NCI-H2107 treated with DMSO at 0.1 percent for 48 hours (cell line): ENCODE measurements around the gene C11orf87.

ENCODE experiments used
- DNase-seq: peaks from one replicate; lab custom pipeline; 2025; ENCODE audit not compliant: unreplicated experiment; lab: John Stamatoyannopoulos, UW

Gene C11orf87

DNA sequence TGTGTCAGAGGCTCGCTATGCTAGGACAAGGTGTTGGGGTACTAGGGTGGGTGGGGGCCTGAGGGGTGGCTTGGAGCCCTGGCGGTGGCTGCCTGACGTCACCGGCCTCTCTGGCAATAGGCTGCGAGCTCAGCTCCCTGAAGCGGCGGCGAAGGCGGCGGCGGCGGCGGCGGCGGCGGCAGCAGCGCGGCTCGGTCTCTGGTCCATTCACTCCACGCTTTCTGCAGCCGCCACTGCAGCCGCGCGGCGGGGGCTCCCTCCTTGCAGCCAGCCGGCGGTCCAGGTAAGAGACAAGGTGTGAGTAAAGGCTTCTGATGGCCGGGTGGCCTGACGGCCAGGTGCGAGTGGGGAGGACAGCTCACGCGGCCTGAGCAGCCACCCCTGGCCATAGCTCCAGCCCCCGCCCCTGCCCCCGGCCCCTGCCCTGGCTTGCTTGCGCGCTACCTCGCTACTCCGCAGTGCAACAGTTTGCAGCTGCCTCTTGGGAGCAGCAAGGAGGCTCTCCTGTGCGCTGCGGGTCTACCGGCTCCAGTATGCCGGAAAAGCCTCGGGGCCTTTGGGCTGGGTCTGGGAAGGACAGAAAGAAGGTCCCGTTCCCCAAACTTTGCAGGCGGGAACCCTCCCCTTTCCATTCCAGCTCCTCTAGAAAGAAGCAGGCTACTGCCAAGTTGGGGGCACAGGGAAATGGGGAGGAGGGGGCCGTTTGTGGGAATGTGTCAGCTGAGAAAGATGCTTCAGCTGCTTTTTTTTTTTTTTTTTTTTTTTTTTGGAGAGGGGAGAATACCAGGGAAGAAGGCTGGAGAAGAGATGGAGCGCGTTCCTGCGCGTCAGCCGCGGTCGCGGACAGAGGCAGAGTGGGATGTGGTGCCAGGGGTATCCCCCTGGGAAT lies at the start of gene C11orf87:
TSS of gene C11orf87 (plus strand) at position 210 of the 889 bp plus-strand sequence. CDS start 1,444 bp downstream, outside the sequence.
- no peak for DNase-seq

DNA sequence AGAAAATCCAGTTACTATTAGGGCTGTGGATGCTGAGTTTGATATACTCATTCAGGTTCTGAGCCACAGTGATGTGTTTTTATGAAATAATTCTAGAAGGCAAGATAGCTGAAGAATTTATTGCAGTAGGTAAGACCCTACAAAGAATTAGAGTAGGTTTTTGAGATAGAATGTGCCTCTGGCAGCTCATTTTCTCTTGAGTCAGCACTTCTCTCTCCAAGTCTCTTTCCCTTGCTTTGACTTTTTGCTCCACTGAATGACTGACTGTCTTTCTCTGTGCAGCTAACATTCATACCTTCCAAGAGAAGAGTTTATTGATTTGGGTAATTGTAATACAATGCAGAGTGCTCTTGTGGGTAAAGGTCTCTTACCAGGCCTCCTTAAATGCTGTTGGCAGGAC lies 48.0 kb upstream of the C11orf87 start:
- no peak for DNase-seq

DNA sequence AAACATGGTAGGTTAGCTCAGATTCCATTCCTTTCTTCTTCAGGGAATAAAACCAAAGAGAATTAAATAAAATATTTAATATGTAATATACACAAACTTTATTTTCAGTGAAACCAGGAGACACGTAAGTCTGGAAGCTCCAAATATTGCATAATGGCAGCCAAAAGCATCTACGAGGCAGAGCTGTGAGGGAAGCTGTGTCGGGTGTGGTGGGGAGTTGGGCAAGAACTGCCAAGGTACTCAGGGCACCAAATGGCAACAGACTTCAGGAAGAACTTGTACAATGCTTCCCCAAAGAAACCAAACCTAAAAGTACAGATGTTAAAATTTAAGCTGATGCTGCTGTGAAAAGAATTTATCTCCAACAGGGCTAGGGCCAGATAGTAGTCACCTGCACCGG lies 47.5 kb upstream of the C11orf87 start:
- no peak for DNase-seq

DNA sequence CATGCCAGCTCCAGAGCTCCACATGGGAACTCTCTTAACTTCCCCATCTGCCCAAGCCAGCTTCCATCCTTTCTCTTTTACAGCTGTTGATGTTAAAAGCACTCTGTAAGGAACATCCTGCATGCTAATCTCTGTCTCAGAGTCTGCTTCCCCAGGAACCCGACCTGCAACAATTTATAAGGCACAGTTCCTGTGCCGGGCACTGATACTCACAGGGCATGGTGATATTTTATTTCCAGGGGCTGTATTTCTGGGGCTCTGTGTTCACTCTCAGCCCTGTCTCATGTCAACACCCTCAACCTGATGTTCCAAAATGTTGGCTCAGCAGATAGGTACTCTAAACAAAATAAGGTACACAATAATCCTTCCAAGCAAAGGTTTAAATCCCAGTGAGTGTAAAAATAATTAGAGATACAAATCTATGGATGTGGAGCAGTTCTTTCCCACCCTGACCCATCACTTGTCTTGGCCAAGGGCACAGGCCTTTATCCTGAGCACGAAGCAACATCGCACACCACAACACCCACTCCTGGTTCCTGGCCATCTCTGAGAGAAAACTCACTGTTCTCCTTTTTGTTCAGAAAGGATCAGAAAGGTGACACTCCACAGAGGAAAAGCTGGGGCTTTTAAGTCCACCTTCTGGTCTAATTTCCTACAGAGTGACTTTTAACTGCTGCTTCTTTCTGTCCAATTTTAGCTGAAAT lies 44.8 kb upstream of the C11orf87 start:
- no peak for DNase-seq

DNA sequence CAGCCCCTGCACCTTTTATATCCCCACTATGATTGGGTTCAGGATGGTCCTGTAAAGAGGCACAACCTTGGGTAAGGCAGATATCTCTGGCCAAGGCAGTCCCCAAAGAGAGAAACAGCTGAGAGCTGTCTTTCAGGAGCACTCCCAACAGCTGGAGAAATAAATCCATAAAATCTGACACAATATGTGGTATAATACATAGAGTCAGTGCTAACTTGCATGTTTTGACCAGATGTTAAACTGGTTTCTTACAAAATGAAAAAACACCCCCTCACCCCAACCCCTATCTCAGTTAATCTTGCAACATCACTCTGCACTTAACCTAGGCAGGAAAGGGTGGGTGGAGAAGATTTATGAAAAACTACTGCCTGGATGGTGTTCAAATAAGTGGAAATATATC lies 44.0 kb upstream of the C11orf87 start:
- no peak for DNase-seq

DNA sequence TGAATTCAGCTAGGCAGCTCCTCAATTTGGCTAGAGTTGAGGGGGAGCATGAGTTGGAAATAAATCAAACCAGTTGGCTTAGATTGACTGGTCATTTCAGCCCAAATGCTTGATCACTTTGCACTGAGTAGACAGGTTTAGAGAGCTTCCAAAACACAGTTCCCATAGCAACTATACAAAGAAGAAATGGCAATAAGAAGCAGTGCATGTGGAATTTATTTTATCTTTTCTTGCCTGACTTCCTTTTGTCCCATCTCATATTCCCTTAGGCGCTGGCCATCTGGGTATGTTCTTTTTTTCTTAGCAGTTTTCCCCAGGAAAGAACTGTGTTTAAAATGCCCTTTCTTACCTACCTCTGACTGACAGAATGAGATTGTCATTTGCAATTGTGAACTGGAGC lies 38.7 kb upstream of the C11orf87 start:
- DNase-seq, result no peak

DNA sequence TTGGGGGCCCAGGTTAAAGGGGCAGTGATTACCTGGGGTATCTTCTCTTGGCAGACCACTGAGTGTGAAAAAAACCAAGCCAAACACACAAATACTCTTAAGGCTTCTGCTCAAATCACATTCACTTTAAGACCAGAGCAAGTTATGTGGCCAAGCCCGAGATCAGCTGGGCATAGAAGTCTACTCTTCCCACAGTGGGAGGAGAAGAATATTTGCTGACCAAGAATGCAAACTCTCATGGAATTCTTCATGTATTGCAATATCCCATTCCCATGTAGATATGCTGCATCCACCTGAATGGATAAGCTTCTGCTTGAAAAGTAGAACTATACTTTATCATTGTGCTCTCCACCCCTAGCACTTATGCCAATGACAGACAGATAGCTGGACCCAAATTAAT lies 37.1 kb upstream of the C11orf87 start:
- no peak for DNase-seq

DNA sequence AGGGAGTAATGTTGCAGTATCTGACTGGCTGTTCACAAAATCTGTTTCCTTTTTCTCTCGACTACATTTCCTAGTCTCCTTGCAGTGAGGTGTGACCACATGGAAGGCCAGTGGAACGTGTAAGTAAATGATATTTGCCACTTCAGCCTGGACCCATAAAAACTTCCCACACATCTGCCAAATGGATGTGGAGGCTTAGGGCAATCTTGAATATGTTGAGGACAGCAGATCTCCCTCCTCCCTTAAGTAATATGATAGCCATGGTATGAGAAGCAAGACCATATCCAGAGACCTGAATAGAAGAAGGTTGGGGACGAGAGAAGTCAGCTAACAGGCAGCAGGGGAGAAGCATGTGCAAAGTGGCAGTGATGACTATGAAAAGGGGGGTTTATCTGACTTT lies 33.0 kb upstream of the C11orf87 start:
- no peak for DNase-seq

DNA sequence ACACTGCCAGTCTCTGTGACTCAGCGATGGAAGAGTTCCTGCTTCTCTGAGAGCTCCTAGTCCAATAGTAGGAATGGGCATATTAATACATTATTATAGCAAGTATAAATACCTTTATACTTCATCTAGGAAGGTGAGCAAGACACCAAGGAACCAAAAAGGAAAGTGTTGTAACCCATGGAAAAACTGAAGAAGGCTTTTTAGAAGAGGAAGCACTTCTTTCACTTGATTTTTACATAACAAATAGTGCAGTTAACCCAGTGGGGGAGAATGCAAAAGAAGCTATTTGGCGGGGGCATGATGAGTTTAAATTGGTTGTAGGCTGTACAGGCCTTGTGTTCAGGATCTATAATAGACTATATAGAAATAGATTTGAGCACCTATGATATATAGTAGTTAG lies 31.2 kb upstream of the C11orf87 start:
- no peak for DNase-seq

DNA sequence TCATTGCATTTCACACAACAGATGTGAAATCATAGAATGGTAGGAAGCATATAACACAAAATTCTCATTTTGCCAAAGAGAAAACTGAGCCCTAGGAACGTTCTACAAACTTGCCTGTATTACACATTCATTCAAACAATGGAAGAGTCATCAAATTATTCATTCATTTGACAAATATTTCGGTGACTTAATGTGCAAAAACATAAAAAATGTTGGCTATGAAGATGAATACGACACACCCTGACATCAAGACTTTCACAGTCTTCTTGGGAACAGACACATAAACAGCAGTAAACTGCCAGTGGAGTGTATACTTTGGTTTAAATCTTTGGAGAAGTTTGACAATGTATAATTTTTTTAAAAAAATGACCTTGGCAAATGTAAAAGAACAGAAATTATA lies 20.4 kb upstream of the C11orf87 start:
- no peak for DNase-seq

DNA sequence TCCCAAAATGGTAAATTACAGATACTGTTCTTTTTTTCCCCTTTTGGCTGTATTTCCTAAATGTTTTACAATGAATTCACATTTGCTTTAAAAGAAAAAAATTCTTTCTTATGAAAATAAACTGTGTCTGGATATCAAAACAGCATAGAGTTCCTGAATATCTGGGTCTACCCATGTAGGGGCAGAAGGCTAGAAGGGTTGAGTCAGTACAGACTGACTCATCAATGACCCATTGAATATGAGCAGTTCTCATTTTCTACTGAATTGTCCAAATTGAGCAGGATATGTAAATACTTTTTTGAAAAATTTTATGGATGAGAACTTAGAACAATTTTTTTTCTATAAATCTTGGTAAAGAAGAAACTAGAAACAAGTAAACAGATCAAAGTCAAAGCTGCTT lies 16.3 kb upstream of the C11orf87 start:
- DNase-seq, result no peak

DNA sequence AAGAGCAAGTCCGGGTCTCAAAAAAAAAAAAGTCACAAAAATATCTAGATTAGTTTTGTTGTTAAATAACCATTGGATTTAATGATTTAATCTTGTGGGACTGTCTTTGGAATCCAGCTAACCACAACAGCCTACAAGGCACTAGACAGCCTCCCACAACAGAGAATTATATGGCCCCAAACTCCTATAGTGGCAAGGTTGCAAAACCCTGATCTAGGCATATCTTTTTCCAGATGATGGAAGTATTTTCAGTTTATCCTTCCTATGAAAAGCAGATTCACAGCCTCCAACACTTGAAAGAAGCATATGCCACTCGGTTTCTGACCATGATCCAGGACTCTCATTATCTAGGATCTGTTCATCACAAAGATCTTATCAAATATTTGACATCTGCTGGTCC lies 5.4 kb upstream of the C11orf87 start:
- DNase-seq, result no peak

DNA sequence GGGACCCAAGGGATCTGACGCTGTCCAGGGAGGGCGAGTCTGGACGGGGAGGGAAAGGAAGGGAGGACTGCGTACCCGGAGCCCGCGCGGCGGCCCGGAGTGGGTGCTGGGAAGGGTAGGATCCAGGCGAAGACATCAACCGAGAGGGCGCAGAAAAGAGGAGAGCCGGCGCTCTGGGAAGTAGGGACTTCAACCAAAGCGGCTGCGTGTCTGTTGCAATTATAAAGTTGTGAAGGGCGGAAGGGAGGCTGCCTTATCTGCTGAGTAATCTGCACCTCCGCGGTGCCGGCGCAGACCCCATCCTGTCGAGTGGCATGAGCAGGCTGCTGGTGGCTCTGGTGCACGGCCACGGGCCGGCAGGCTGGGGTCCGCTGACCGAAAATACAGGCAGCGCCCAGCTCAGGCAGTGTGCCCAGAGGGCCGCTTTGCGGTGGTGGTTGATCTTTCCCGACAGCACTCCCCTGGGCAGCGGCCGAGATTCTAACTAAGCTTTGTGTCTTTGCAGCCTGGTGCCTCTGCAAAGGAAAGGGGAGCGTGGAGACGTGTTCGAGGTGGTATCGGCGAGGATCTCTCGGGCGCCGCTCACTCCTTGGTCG lies 978 bp downstream of the C11orf87 start:
- DNase-seq, result no peak

DNA sequence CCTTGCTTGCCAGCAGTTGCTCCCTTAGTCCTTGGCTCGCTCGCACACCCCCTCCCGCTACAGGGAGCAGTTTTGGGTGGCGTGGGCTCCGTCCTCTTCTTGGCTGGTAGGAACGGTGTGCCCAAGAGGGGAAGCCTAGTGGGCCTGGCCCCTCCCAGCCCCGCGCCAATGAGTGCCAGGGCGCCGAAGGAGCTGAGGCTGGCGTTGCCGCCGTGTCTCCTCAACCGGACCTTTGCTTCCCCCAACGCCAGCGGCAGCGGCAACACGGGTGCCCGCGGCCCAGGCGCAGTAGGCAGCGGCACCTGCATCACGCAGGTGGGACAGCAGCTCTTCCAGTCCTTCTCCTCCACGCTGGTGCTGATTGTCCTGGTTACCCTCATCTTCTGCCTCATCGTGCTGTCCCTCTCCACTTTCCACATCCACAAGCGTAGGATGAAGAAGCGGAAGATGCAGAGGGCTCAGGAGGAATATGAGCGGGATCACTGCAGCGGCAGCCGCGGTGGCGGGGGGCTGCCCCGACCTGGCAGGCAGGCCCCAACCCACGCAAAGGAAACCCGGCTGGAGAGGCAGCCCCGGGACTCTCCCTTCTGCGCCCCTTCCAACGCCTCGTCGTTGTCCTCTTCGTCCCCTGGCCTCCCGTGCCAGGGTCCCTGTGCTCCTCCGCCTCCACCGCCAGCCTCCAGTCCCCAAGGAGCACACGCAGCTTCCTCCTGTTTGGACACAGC lies 1.6 kb downstream of the C11orf87 start:
- no peak for DNase-seq

DNA sequence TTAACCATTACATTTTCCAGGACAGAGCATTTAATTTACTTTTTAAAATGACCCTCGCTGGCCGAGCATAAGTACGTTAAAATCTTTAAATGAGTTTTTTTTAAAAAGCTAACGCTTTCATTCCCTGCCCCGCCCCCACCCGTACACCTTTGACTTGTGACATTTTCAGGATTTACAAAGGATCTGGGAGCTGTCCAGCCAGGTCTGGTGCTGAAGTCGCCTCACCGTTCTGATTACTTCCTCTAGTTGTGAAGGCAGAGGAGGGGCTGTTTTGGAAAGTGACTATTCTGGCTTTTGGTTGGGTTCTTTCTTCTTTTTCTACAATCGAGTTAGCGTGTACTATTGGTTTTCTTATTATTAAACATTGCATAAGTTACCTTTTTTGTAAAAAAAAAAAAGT lies 2.9 kb downstream of the C11orf87 start:
- DNase-seq, result no peak

DNA sequence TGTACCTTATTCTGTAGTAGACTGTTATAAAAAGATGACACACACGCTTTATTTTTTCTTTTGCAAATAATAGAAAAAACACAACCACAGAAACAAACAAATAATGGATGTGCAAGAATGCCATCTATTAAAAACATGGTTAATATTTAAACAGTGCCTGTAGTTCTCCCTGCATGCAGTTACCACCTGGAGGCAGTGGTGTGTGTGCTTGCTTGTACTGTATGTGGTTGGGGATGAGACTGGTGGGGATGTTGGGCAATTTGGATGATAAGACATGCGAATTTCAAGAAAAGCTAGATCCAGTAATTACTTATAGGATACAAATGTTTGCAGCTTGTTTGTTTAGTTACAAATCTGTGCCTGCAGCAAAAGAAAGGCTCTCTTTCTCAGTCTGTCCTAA lies 3.6 kb downstream of the C11orf87 start:
- no peak for DNase-seq

DNA sequence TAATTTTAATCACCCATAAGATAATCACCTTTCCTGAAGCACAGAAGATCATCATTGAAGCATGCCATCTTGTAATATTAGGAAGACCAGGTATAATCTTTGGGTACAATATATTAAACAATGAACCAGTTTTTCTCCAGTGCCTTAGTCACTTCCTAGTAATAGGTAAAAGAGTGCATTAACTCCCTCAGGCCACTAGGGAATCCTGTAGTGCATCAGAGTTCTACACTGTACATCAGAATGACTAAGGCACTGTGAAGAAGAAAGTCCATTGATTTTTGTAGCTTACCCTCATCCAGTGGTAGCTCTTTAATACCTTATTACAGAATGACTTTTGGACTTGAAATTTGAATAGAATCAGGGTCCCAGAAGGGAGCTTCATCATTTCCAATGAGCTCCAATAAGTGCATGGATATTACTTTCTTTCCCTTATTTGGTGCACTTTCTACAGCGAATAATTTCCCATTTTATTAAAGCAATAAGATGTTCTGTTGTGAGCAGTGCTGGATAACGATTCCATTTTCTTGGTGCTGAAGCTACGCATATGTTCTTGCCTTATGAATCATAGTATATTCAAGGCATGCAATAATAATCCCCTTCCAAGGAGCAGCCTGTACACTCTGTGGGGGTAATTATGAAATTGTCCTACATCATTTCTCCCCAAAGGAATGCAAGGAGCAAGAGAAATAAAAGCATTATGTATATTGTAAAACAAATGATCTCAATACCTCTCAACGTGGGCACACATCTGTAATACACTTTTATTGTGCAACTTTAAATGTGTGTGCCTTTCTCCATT lies 4.7 kb downstream of the C11orf87 start:
- no peak for DNase-seq

DNA sequence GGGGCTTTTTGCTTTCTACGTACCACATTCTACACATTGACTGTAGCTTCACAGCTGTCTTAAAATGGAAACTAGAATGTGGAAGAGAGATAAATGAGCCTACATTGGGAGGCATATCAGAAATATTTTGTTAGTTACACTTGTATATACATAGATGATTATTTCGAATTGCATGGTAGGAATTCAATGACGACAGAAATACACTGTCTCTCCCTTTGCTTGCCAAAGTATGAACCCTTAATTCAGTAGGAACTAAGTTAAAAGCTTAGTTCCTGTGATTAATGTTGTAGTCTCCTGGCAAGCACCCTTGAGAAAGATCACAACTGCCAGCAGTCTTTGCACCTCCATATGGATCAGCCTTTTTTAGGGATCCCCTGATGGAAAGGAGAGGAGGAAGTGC lies 10.1 kb downstream of the C11orf87 start:
- no peak for DNase-seq

DNA sequence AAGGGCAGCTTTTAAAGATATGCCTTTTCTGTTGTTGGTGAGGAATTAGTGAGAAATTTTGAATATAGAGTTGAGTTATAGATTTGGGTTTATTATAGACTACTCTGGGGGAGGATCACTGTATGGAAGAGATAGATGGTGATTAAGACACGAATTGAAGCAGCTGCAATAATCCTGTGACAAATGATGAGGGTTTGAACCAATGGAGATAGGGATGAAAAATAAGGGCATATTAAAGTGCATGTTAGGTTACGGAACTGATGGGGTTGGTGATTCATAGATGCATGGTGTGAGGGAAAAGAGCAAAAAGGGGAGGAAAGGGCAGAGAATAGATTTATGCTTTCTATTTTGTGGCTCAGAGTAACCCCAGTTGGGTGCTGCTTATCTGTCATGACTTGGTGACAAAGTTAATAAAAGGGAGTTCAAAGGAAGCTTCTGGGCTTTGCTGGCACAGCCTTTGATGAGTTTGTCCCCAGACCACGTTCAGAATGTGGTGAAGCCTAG lies 11.8 kb downstream of the C11orf87 start:
- no peak for DNase-seq

DNA sequence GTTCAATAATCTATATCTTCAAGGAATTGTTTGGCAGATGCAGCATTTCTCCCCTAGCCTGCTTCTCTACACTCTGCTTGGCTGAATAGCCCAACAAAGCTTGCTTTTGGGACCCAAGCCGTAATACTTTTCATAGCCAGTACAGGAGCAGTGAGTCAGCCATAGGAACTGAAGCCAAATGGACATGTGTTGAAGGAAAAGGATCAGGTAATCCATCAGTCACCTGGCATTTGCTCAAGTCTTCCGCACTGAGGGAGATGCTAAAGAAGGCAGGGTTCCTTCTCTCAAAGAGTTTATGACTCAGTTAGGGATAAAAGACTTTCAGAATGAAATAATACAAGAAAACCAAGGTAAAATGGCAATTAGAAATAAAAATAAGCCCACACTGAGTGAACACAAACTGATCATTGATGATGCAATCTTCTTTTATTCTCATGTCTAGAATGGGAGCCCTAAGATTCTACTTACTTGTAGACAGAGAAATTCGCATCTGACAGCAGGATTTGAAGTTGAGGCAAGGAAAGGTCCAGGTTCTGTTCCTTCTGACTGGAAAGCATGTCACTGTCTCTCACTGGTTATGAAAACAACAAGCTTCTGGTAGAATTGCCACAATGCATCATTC lies 13.2 kb downstream of the C11orf87 start:
- no peak for DNase-seq
